ENCODE data around the gene LRRC27. TPM values are rescaled to one million over a fixed set of nuclear protein-coding genes. Genes with fewer than 3 reads are reported as not detected.

Gene LRRC27
- total and polyA plus RNA-seq, 2 of the 4 experiments (the other 2 are of a cell fraction): 3.8 to 5.3 TPM

GRCh38 chr10:132420981-132421846, 89.2 kb downstream of the LRRC27 start:
- ATAC-seq (ENCODE audit: low read depth) (peak; percentile 90), DNase-seq (peak; percentile 26)
- Histone ChIP-seq H2AK5ac (ENCODE audit: low read depth, low read length) (peak overlapping the region; percentile 59; the same call in 1 of the 2 replicates), H2AK9ac (replicated peaks; ENCODE audit: low read depth, low read length, poor library complexity) (peak overlapping the region; percentile 77), H3K36me3 (ENCODE audit: control insufficient read depth, insufficient read depth, low read length) (no peaks in the 10 kb centered on the region), H3K9me3 (ENCODE audit: control insufficient read depth, insufficient read depth, low read length) (no peaks in the 10 kb centered on the region), H4K5ac (ENCODE audit: low read depth, low read length) (peak overlapping the region; percentile 57), H3K4me1 (ENCODE audit: control insufficient read depth, insufficient read depth, low read length) (peaks cover 9% of the 10 kb centered on the region), H3K14ac (replicated peaks; ENCODE audit: low read depth, low read length) (peak overlapping the region; percentile 55; the same call in 1 of the 2 replicates), H2BK120ac (ENCODE audit: low read depth, low read length) (peak overlapping the region; percentile 48), H2BK15ac (ENCODE audit: low read depth, low read length) (no peak overlapping the region; the same call in 2 of the 3 replicates), H4K20me1 (ENCODE audit: insufficient read depth, low read length) (no peaks in the 10 kb centered on the region; the same call in 1 of the 2 replicates), H3K79me1 (ENCODE audit: low read depth in 1 of 2, low read length in 2 of 2) (peaks cover 0 to 5% of the 10 kb centered on the region in 2 experiments; a peak in 1 of 4 replicates), H4K91ac (ENCODE audit: insufficient read depth, low read depth, low read length) (peak overlapping the region; percentile 15; the same call in 1 of the 2 replicates), H2BK5ac (ENCODE audit: low read depth, low read length, poor library complexity, severe bottlenecking) (no peak overlapping the region), H3K9ac (ENCODE audit: low read depth, low read length) (peak overlapping the region; percentile 70), H3K27me3 (ENCODE audit: control insufficient read depth, insufficient read depth, low read length) (no peaks in the 10 kb centered on the region), H4K8ac (ENCODE audit: low read depth in 2 of 2, low read length in 2 of 2) (peak overlapping the region in 1 of 2 experiments; percentile 80; a peak in 1 of 4 replicates), H3K4me2 (ENCODE audit: low read depth, low read length) (no peak overlapping the region), H3K27ac (ENCODE audit: insufficient read depth, low read length) (peak overlapping the region; percentile 56; the same call in 1 of the 2 replicates), H3K56ac (ENCODE audit: extremely low read depth, insufficient read depth, low read length) (peak overlapping the region; percentile 3; the same call in 1 of the 2 replicates), H2AFZ (replicated peaks; ENCODE audit: low read length, poor library complexity) (peak overlapping the region; percentile 90), H3K4ac (ENCODE audit: low read depth, low read length) (peak overlapping the region; percentile 89), H2BK20ac (ENCODE audit: low read depth, low read length) (no peak overlapping the region; the same call in 1 of the 2 replicates), H3K18ac (ENCODE audit: low read depth, low read length) (no peak overlapping the region), H3K23ac (ENCODE audit: low read depth, low read length) (no peak overlapping the region), H3K4me3 (ENCODE audit: insufficient read depth, low read depth, low read length) (no peak overlapping the region), H3K9me1 (ENCODE audit: insufficient read depth, low read length) (peaks cover 4% of the 10 kb centered on the region; the same call in 1 of the 2 replicates)
- POLR2A ChIA-PET (ENCODE audit: unreplicated experiment): interaction anchor here (0.6 kb wide), 1 partner anchor 10 kb away, joined by 3 read pairs; no protein-coding TSS in a partner anchor
- intact Hi-C loops (cut with micrococcal nuclease) (no loop called here), dilution Hi-C loops (cut with HindIII; ENCODE audit: low sequenced_read_pairs, unreplicated experiment) (no loop called here), in situ Hi-C loops (cut with MboI; ENCODE audit: low sequenced_read_pairs) (no loop called here)
- CTCF ChIA-PET: no interaction called here
- TF ChIP-seq, protein P1, sequence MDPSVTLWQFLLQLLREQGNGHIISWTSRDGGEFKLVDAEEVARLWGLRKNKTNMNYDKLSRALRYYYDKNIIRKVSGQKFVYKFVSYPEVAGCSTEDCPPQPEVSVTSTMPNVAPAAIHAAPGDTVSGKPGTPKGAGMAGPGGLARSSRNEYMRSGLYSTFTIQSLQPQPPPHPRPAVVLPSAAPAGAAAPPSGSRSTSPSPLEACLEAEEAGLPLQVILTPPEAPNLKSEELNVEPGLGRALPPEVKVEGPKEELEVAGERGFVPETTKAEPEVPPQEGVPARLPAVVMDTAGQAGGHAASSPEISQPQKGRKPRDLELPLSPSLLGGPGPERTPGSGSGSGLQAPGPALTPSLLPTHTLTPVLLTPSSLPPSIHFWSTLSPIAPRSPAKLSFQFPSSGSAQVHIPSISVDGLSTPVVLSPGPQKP (IDR thresholded peaks at IDR 0.05; ENCODE audit: borderline replicate concordance, low read depth, low read length): no peak
- no peak for TF ChIP-seq RAD21 (IDR thresholded peaks at IDR 0.05; ENCODE audit: low read length)
- no peak for TF ChIP-seq BHLHE40 (IDR thresholded peaks at IDR 0.05; ENCODE audit: low read depth, low read length)
- TF ChIP-seq MAZ (IDR thresholded peaks at IDR 0.05; ENCODE audit: borderline replicate concordance, low read depth, low read length): peak; percentile 39; the same call in 1 of the 2 replicates
- no peak for TF ChIP-seq FOS (IDR thresholded peaks at IDR 0.05; ENCODE audit: low read depth, low read length)
- TF ChIP-seq MAFK (IDR thresholded peaks at IDR 0.05; ENCODE audit: low read depth, low read length): no peak
- TF ChIP-seq RCOR1 (IDR thresholded peaks at IDR 0.05; ENCODE audit: insufficient replicate concordance, low read length): no peak
- BruUV-seq (replicated peaks): no TSS peak
- 51% methylated on average over 9 of the region's 33 CpGs; no CpG with 5 or more reads in 1 of the 2 experiments for WGBS, 2 experiments (ENCODE audit: extremely low coverage in 2 of 2, insufficient read length in 1 of 2)
